GM21825 (cell line): ENCODE results near the gene ACAD11.
"Not testable (repeated sequence)": the region's sequence is repeated elsewhere in the genome, so short reads cannot be mapped to it uniquely, and the experiment has no call there.

ENCODE experiments used
- ATAC-seq: cut with Tn5 transposase; IDR thresholded peaks from one replicate; pipeline ENCODE4 v1.9.1; 2021; ENCODE audit warnings: mild to moderate bottlenecking, moderate library complexity; ENCODE audit not compliant: unreplicated experiment

ACAD11 gene

GRCh38 chr3:132556036-132556386, 103.6 kb downstream of the ACAD11 start:
- not testable (repeated sequence) for ATAC-seq

GRCh38 chr3:132555306-132556035, 104.1 kb downstream of the ACAD11 start:
- ATAC-seq, result no peak

- no peak for ATAC-seq
Observed at GRCh38 chr3:132554437-132554836, 105.2 kb downstream of the ACAD11 start.

- no peak for ATAC-seq
Observed at GRCh38 chr3:132553826-132554225, 105.8 kb downstream of the ACAD11 start.

GRCh38 chr3:132550579-132551305, 108.9 kb downstream of the ACAD11 start:
- no peak for ATAC-seq

- ATAC-seq, result peak; percentile 77
Observed at GRCh38 chr3:132549890-132550578, 109.6 kb downstream of the ACAD11 start.

GRCh38 chr3:132549169-132549568, 110.4 kb downstream of the ACAD11 start:
- no peak for ATAC-seq

GRCh38 chr3:132545471-132545870, 114.1 kb downstream of the ACAD11 start:
- no peak for ATAC-seq

GRCh38 chr3:132544130-132544529, 115.5 kb downstream of the ACAD11 start:
- ATAC-seq, result no peak

- no peak for ATAC-seq
Observed at GRCh38 chr3:132543011-132543739, 116.4 kb downstream of the ACAD11 start.

GRCh38 chr3:132542577-132542976, 117.0 kb downstream of the ACAD11 start:
- ATAC-seq, result no peak

GRCh38 chr3:132539681-132540080, 119.9 kb downstream of the ACAD11 start:
- no peak for ATAC-seq

- ATAC-seq, result no peak
Observed at GRCh38 chr3:132538072-132538471, 121.5 kb downstream of the ACAD11 start.

- ATAC-seq, result no peak
Observed at GRCh38 chr3:132537297-132537696, 122.3 kb downstream of the ACAD11 start.

GRCh38 chr3:132536442-132537153, 123.0 kb downstream of the ACAD11 start:
- ATAC-seq, result no peak

GRCh38 chr3:132535575-132536441, 123.8 kb downstream of the ACAD11 start:
- ATAC-seq, result no peak

- no peak for ATAC-seq
Observed at GRCh38 chr3:132530624-132531023, 129.0 kb downstream of the ACAD11 start.

GRCh38 chr3:132522353-132522752, 137.3 kb downstream of the ACAD11 start:
- peak; percentile 91 for ATAC-seq

- no peak for ATAC-seq
Observed at GRCh38 chr3:132521901-132522300, 137.7 kb downstream of the ACAD11 start.

- no peak for ATAC-seq
Observed at GRCh38 chr3:132519914-132520313, 139.7 kb downstream of the ACAD11 start.
